Right cardiac atrium (tissue), 5 donors: Measurements from ENCODE around the gene MYLIP. TPM values are rescaled to one million over a fixed set of nuclear protein-coding genes. Genes with fewer than 3 reads are reported as not detected.

ENCODE experiments used
- ATAC-seq, 2 donors: fragments of 200-7000 bp; cut with Tn5 transposase; one replicate each; pipeline versions ENCODE4 v1.8.0 to v1.9.1; 2020; ENCODE audit warnings: moderate library complexity in 2 of 2, mild to moderate bottlenecking in 1 of 2
- DNase-seq, 3 donors: peaks; one replicate each; pipeline ENCODE4 v3.0.0-alpha.2; 2020
- H3K27ac ChIP-seq: one replicate; pipeline ENCODE4 v1.5.1; 2013; ENCODE audit warnings: mild to moderate bottlenecking, low read length, control low read depth, moderate library complexity
- H3K27me3 ChIP-seq: one replicate; pipeline ENCODE4 v1.6.1; 2013; ENCODE audit not compliant: control insufficient read depth, insufficient read depth
- H3K4me1 ChIP-seq: one replicate; pipeline ENCODE4 v1.6.1; 2013; ENCODE audit warnings: low read length; ENCODE audit not compliant: control insufficient read depth, insufficient read depth
- H3K4me3 ChIP-seq: one replicate; pipeline ENCODE4 v1.5.1; 2013; ENCODE audit warnings: low read length, control low read depth
- H3K9me3 ChIP-seq: one replicate; pipeline ENCODE4 v1.6.1; 2013; ENCODE audit warnings: low read length; ENCODE audit not compliant: control insufficient read depth
- WGBS: extraction: QIAGEN DNeasy Blood & Tissue Kit; methylation state at CpG from one replicate; pipeline ENCODE4 v1.1.7; 2013; 5-methylcytosine and 5-hydroxymethylcytosine counted together
- intact Hi-C, 4 donors: fragments of 100-400 bp; cut with DNase I; formaldehyde crosslinking; loops; one replicate each; pipeline versions ENCODE4 v1.11.0 to v1.14.0; 2022 to 2023
- polyA plus RNA-seq: library from polyadenylated mRNA; stranded (reverse); fragments of 200-250 nt; gene quantifications from one replicate; pipeline ENCODE4 v1.2.3, GENCODE V29; 2013
- total RNA-seq, 4 donors: library from RNA; stranded (reverse); fragmentation: NEBNext Ultra II Directional; extraction: Animal tissue kit (Norgen Biotek cat#: 25700); gene quantifications; one replicate each; pipeline ENCODE4 v1.2.1, GENCODE V29; 2021
- donor health status: healthy with polysubstance abuse.
- donor health status: DM: no; HTN: yes; CAD: no.
- donor health status: DM: no; HTN: no; CAD: no.
- donor health status: DM: no; HTN: yes; CAD: no; lungs with severe emphysema.
- donor health status: DM: yes; HTN: yes; CAD: no.

The MYLIP gene
- total and polyA plus RNA-seq, 5 donors = 12.6 to 25.9 (median 20.7) TPM

GRCh38 chr6:16090920-16091319 lies 38.0 kb upstream of the MYLIP start:
- ATAC-seq (no peak), DNase-seq (no peak)
- H3K9me3 ChIP-seq = no peaks in the 10 kb centered on the region
- intact Hi-C loops = no loop called here
- H3K4me1 ChIP-seq = peaks cover 1% of the 10 kb centered on the region
- no peak overlapping the region for H3K27ac ChIP-seq
- H3K27me3 ChIP-seq = no peaks in the 10 kb centered on the region
- WGBS = 93% methylated on average over 1 of the region's 1 CpG
- no peak overlapping the region for H3K4me3 ChIP-seq

GRCh38 chr6:16092140-16092539 lies 36.7 kb upstream of the MYLIP start:
- ATAC-seq = peak in 1 of 2 donors; percentile 36
- intact Hi-C loops = no loop called here

GRCh38 chr6:16092990-16093389 lies 35.9 kb upstream of the MYLIP start:
- Histone ChIP-seq H3K27ac (no peak overlapping the region), H3K9me3 (no peaks in the 10 kb centered on the region), H3K4me3 (no peak overlapping the region), H3K4me1 (no peaks in the 10 kb centered on the region), H3K27me3 (no peaks in the 10 kb centered on the region)
- no peak for ATAC-seq
- no peak for DNase-seq
- intact Hi-C loops = no loop called here
- WGBS = 80% methylated on average over 5 of the region's 5 CpGs

More at GRCh38 chr6:16092140-16092539, 36.7 kb upstream of the MYLIP start:
- WGBS = 70% methylated on average over 4 of the region's 4 CpGs
- no peaks in the 10 kb centered on the region for H3K4me1 ChIP-seq
- H3K27ac ChIP-seq = no peak overlapping the region
- H3K9me3 ChIP-seq = no peaks in the 10 kb centered on the region
- no peak for DNase-seq
- H3K4me3 ChIP-seq = no peak overlapping the region
- H3K27me3 ChIP-seq = no peaks in the 10 kb centered on the region

- DNase-seq = no peak
- intact Hi-C loops = no loop called here
These were observed 33.7 kb upstream of the MYLIP start for GRCh38 chr6:16095180-16095579.

GRCh38 chr6:16097382-16098171 lies 31.3 kb upstream of the MYLIP start:
- ATAC-seq = no peak
- H3K9me3 ChIP-seq = no peaks in the 10 kb centered on the region
- no peak overlapping the region for H3K27ac ChIP-seq
- no peak for DNase-seq
- WGBS = 89% methylated on average over 6 of the region's 6 CpGs
- intact Hi-C loops = no loop called here
- no peaks in the 10 kb centered on the region for H3K27me3 ChIP-seq
- H3K4me1 ChIP-seq = no peaks in the 10 kb centered on the region
- no peak overlapping the region for H3K4me3 ChIP-seq

More at GRCh38 chr6:16095180-16095579, 33.7 kb upstream of the MYLIP start:
- Histone ChIP-seq H3K4me3 (no peak overlapping the region), H3K27me3 (no peaks in the 10 kb centered on the region), H3K4me1 (no peaks in the 10 kb centered on the region), H3K27ac (no peak overlapping the region), H3K9me3 (no peaks in the 10 kb centered on the region)
- 78% methylated on average over 6 of the region's 6 CpGs for WGBS
- no peak for ATAC-seq

GRCh38 chr6:16098211-16098610 lies 30.7 kb upstream of the MYLIP start:
- intact Hi-C loops = no loop called here
- no peaks in the 10 kb centered on the region for H3K9me3 ChIP-seq
- no peaks in the 10 kb centered on the region for H3K4me1 ChIP-seq
- no peak overlapping the region for H3K4me3 ChIP-seq
- H3K27ac ChIP-seq = no peak overlapping the region
- H3K27me3 ChIP-seq = no peaks in the 10 kb centered on the region
- no peak for DNase-seq
- 94% methylated on average over 5 of the region's 5 CpGs for WGBS
- no peak for ATAC-seq

- 81% methylated on average over 3 of the region's 3 CpGs for WGBS
- H3K27ac ChIP-seq = no peak overlapping the region
These were observed 26.7 kb upstream of the MYLIP start for GRCh38 chr6:16102208-16102607.

GRCh38 chr6:16103722-16104121 lies 25.2 kb upstream of the MYLIP start:
- no peak overlapping the region for H3K27ac ChIP-seq
- H3K4me3 ChIP-seq = no peak overlapping the region
- H3K27me3 ChIP-seq = no peaks in the 10 kb centered on the region
- peaks cover 5% of the 10 kb centered on the region for H3K4me1 ChIP-seq
- DNase-seq = no peak
- ATAC-seq = no peak
- H3K9me3 ChIP-seq = no peaks in the 10 kb centered on the region
- intact Hi-C loops = no loop called here
- 81% methylated on average over 7 of the region's 7 CpGs for WGBS

More at GRCh38 chr6:16102208-16102607, 26.7 kb upstream of the MYLIP start:
- DNase-seq (no peak), ATAC-seq (no peak)
- H3K27me3 ChIP-seq = no peaks in the 10 kb centered on the region
- intact Hi-C loops = no loop called here
- H3K4me3 ChIP-seq = no peak overlapping the region
- no peaks in the 10 kb centered on the region for H3K9me3 ChIP-seq
- peaks cover 1% of the 10 kb centered on the region for H3K4me1 ChIP-seq

GRCh38 chr6:16104624-16105433 lies 24.1 kb upstream of the MYLIP start:
- ATAC-seq (no peak), DNase-seq (no peak)
- Histone ChIP-seq H3K4me3 (no peak overlapping the region), H3K4me1 (peaks cover 5% of the 10 kb centered on the region), H3K9me3 (no peaks in the 10 kb centered on the region), H3K27ac (no peak overlapping the region), H3K27me3 (no peaks in the 10 kb centered on the region)
- WGBS = 85% methylated on average over 12 of the region's 12 CpGs
- intact Hi-C loops = no loop called here

- H3K4me1 ChIP-seq = peaks cover 5% of the 10 kb centered on the region
- H3K27ac ChIP-seq = no peak overlapping the region
- H3K27me3 ChIP-seq = no peaks in the 10 kb centered on the region
- H3K4me3 ChIP-seq = no peak overlapping the region
- WGBS = 64% methylated on average over 4 of the region's 4 CpGs
- DNase-seq (no peak), ATAC-seq (no peak)
- H3K9me3 ChIP-seq = no peaks in the 10 kb centered on the region
- intact Hi-C loops = no loop called here
These were observed 23.0 kb upstream of the MYLIP start for GRCh38 chr6:16105854-16106253.
